ENCODE data around the gene TP53I11. TPM values are rescaled to one million over a fixed set of nuclear protein-coding genes. Genes with fewer than 3 reads are reported as not detected.

Gene TP53I11
- total RNA-seq, 1 experiment from 2014 or later, result 42.4 TPM

GRCh38 chr11:44909557-44909956 is 41.1 kb downstream of the TP53I11 start:
- Mint-ChIP-seq H3K27ac (peak overlapping the region; percentile 27; the same call in 1 of the 2 replicates), H3K9me3 (no peaks in the 10 kb centered on the region), H3K4me3 (no peak overlapping the region), H3K36me3 (no peaks in the 10 kb centered on the region), H3K4me1 (peaks cover 51% of the 10 kb centered on the region), H3K27me3 (ENCODE audit: low read depth) (no peaks in the 10 kb centered on the region)
- ChIA-PET POLR2A (no interaction called here), CTCF (interaction anchor here (0.5 to 8.2 kb wide), 2 partner anchors 19 to 123 kb away, joined by 7 to 135 read pairs; no protein-coding TSS in a partner anchor)
- ATAC-seq (no peak), DNase-seq (ENCODE audit: low spot score) (no peak)
- TF ChIP-seq ZNF232 (CRISPR knock-in tag; IDR thresholded peaks at IDR 0.05) (no peak), IRF1 (CRISPR knock-in tag; IDR thresholded peaks at IDR 0.05) (no peak), ZNF532 (CRISPR knock-in tag; IDR thresholded peaks at IDR 0.05; ENCODE audit: borderline replicate concordance) (no peak), ZNF423 (CRISPR knock-in tag; IDR thresholded peaks at IDR 0.05) (no peak)

- ATAC-seq (no peak), DNase-seq (ENCODE audit: low spot score) (no peak)
- H3K36me3 Mint-ChIP-seq, result no peaks in the 10 kb centered on the region
- ChIA-PET CTCF (interaction anchor here (0.6 to 1.7 kb wide), 4 partner anchors 108 to 289 kb away, joined by 3 to 4 read pairs (median 3); no protein-coding TSS in a partner anchor), POLR2A (no interaction called here)
- no peaks in the 10 kb centered on the region for H3K9me3 Mint-ChIP-seq
- TF ChIP-seq ZNF396 (CRISPR knock-in tag; IDR thresholded peaks at IDR 0.05; ENCODE audit: borderline replicate concordance) (no peak), TP53 (CRISPR knock-in tag; IDR thresholded peaks at IDR 0.05) (no peak), E2F5 (CRISPR knock-in tag; IDR thresholded peaks at IDR 0.05) (no peak), ETV6 (CRISPR knock-in tag; IDR thresholded peaks at IDR 0.05) (no peak), ZNF219 (CRISPR knock-in tag; IDR thresholded peaks at IDR 0.05; ENCODE audit: borderline replicate concordance) (no peak), HMGXB4 (CRISPR knock-in tag; IDR thresholded peaks at IDR 0.05) (no peak), ZBTB43 (CRISPR knock-in tag; IDR thresholded peaks at IDR 0.05) (no peak), EMX1 (CRISPR knock-in tag; IDR thresholded peaks at IDR 0.05) (no peak), NR3C1 (CRISPR knock-in tag; conservative IDR thresholded peaks at IDR 0.05; ENCODE audit: low read depth) (no peak), CBFB (CRISPR knock-in tag; IDR thresholded peaks at IDR 0.05; ENCODE audit: low read depth) (no peak), ZNF416 (CRISPR knock-in tag; IDR thresholded peaks at IDR 0.05) (no peak), SOX15 (CRISPR knock-in tag; IDR thresholded peaks at IDR 0.05) (no peak), MAX (CRISPR knock-in tag; IDR thresholded peaks at IDR 0.05) (no peak), RORB (CRISPR knock-in tag; IDR thresholded peaks at IDR 0.05) (no peak), ZNF138 (CRISPR knock-in tag; conservative IDR thresholded peaks at IDR 0.05) (no peak), CDX4 (CRISPR knock-in tag; IDR thresholded peaks at IDR 0.05; ENCODE audit: borderline replicate concordance) (no peak)
- no peak overlapping the region for H3K4me3 Mint-ChIP-seq
- H3K4me1 Mint-ChIP-seq, result peaks cover 47% of the 10 kb centered on the region
- no peaks in the 10 kb centered on the region for H3K27me3 Mint-ChIP-seq (ENCODE audit: low read depth)
- no peak overlapping the region for H3K27ac Mint-ChIP-seq
These were observed 44.0 kb downstream of the TP53I11 start for GRCh38 chr11:44906649-44907048.
